ENCODE measurements around the gene HEPACAM2.

HEPACAM2 gene

DNA sequence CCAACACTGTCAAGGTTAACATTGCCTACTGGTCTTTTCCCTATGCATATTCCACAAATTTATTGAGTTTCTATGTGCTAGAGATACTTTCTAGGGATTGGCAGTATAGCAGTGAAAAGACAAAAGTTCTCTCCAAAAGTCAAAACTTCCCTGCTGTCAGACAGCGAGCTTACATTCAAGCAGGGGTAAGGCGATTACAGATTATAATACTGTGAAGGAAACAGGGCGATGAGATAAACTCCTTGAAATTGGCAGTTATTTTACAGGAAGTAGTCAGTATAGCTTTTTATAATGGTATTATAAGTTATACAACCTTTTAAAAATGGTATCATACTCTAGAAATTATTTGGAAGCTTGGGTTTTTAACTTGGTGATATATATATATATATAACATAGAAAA lies 15.8 kb upstream of the HEPACAM2 start:
- no peak overlapping the region for H3K4me3 ChIP-seq (ENCODE audit: low read length)
- TF ChIP-seq, protein P1, sequence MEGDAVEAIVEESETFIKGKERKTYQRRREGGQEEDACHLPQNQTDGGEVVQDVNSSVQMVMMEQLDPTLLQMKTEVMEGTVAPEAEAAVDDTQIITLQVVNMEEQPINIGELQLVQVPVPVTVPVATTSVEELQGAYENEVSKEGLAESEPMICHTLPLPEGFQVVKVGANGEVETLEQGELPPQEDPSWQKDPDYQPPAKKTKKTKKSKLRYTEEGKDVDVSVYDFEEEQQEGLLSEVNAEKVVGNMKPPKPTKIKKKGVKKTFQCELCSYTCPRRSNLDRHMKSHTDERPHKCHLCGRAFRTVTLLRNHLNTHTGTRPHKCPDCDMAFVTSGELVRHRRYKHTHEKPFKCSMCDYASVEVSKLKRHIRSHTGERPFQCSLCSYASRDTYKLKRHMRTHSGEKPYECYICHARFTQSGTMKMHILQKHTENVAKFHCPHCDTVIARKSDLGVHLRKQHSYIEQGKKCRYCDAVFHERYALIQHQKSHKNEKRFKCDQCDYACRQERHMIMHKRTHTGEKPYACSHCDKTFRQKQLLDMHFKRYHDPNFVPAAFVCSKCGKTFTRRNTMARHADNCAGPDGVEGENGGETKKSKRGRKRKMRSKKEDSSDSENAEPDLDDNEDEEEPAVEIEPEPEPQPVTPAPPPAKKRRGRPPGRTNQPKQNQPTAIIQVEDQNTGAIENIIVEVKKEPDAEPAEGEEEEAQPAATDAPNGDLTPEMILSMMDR (conservative IDR thresholded peaks at IDR 0.05; ENCODE audit: low read depth, low read length), result no peak
- DNase-seq (ENCODE audit: low read depth), result no peak

DNA sequence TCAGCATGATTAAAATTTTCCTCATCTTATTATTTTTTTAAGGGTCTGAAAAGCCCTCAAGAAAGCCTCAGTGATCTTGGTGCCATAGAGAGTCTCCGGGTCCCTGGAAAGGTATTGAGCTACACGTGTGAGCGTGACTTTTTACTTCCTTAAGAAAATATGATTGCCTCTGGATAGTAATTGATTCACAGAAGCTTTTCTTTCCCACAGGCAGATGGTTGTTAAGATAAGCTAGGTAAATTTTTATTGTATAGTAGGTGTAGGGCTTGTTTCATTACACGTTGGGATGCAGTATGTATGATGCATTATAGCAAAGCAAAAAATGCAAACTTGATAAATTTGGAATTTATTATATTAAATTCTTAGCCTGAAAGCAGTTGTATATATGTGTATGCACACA lies 13.6 kb upstream of the HEPACAM2 start:
- no peak overlapping the region for H3K4me3 ChIP-seq (ENCODE audit: low read length)
- TF ChIP-seq, protein P1 (conservative IDR thresholded peaks at IDR 0.05; ENCODE audit: low read depth, low read length), result no peak
- no peak for DNase-seq (ENCODE audit: low read depth)

- TF ChIP-seq, protein P1 (conservative IDR thresholded peaks at IDR 0.05; ENCODE audit: low read depth, low read length), result no peak
- H3K4me3 ChIP-seq (ENCODE audit: low read length), result no peak overlapping the region
- no peak for DNase-seq (ENCODE audit: low read depth)
Measured at GRCh38 chr7:93238748-93239147, 12.5 kb upstream of the HEPACAM2 start.

DNA sequence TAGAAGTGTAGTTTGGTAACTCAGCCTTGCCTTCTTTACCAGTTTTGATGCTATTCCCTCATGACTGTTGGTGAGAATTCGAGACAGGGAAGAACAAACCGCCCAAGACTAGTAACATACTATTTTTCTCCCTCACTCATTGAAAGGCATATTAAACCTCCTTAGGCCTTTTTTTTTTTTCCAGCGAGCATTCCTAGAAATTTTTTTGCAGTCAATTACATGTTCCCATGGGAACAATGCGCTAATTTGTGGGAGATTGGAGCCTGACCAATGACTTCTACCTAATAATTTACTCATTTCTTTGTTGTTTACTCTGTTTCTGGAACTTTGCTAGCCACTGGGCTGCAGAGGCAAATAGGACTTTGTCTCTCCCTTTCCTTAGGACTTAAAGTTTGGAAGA lies 11.9 kb upstream of the HEPACAM2 start:
- TF ChIP-seq, protein P1 (conservative IDR thresholded peaks at IDR 0.05; ENCODE audit: low read depth, low read length), result no peak
- no peak overlapping the region for H3K4me3 ChIP-seq (ENCODE audit: low read length)
- no peak for DNase-seq (ENCODE audit: low read depth)

GRCh38 chr7:93235541-93235940 lies 9.3 kb upstream of the HEPACAM2 start:
- DNase-seq (ENCODE audit: low read depth), result no peak
- TF ChIP-seq, protein P1 (conservative IDR thresholded peaks at IDR 0.05; ENCODE audit: low read depth, low read length), result no peak
- no peak overlapping the region for H3K4me3 ChIP-seq (ENCODE audit: low read length)

- peak overlapping the region; percentile 96 for H3K4me3 ChIP-seq (ENCODE audit: low read length)
- DNase-seq (ENCODE audit: low read depth), result no peak
- TF ChIP-seq, protein P1 (conservative IDR thresholded peaks at IDR 0.05; ENCODE audit: low read depth, low read length), result no peak
Measured at GRCh38 chr7:93232673-93233018, 6.4 kb upstream of the HEPACAM2 start.

- TF ChIP-seq, protein P1 (conservative IDR thresholded peaks at IDR 0.05; ENCODE audit: low read depth, low read length), result no peak
- peak within 1 kb of the TSS; percentile 96 for H3K4me3 ChIP-seq (ENCODE audit: low read length)
- peak; percentile 85 for DNase-seq (ENCODE audit: low read depth)
Measured at GRCh38 chr7:93231799-93232672, 5.8 kb upstream of the HEPACAM2 start, which contains the start of gene VPS50. Gene VPS50 (plus strand): TSS chr7:93232366. CDS start chr7:93232468, 102 bp downstream.
